Choroid plexus epithelial cell (primary cell): ENCODE measurements around the gene KRTAP5-6.

Experiments
- DNase-seq: peaks from one replicate; pipeline ENCODE4 v3.0.0-alpha.2; 2010; ENCODE audit warnings: low read depth
- H3K4me3 ChIP-seq: 2 replicates; pipeline ENCODE4 v1.5.1; 2011; ENCODE audit warnings: low read depth, mild to moderate bottlenecking, control low read depth, low read length, moderate library complexity
- TF ChIP-seq, protein P1 (sequence below): conservative IDR thresholded peaks from 2 replicates; pipeline ENCODE4 v1.5.1; 2011; ENCODE audit warnings: low read depth, mild to moderate bottlenecking, control low read depth, inconsistent platforms, low read length, moderate library complexity

Gene KRTAP5-6

GRCh38 chr11:1746511-1746931, 49.5 kb downstream of the KRTAP5-6 start:
- DNase-seq = no peak
- no peak overlapping the region for H3K4me3 ChIP-seq
- TF ChIP-seq, protein P1, sequence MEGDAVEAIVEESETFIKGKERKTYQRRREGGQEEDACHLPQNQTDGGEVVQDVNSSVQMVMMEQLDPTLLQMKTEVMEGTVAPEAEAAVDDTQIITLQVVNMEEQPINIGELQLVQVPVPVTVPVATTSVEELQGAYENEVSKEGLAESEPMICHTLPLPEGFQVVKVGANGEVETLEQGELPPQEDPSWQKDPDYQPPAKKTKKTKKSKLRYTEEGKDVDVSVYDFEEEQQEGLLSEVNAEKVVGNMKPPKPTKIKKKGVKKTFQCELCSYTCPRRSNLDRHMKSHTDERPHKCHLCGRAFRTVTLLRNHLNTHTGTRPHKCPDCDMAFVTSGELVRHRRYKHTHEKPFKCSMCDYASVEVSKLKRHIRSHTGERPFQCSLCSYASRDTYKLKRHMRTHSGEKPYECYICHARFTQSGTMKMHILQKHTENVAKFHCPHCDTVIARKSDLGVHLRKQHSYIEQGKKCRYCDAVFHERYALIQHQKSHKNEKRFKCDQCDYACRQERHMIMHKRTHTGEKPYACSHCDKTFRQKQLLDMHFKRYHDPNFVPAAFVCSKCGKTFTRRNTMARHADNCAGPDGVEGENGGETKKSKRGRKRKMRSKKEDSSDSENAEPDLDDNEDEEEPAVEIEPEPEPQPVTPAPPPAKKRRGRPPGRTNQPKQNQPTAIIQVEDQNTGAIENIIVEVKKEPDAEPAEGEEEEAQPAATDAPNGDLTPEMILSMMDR = no peak

GRCh38 chr11:1746956-1747752, 50.2 kb downstream of the KRTAP5-6 start:
- H3K4me3 ChIP-seq = no peak overlapping the region

More at GRCh38 chr11:1746956-1747752, 50.2 kb downstream of the KRTAP5-6 start:
- TF ChIP-seq, protein P1 = no peak
- DNase-seq = no peak
